ENCODE results near the gene MLKL. TPM values are rescaled to one million over a fixed set of nuclear protein-coding genes. Genes with fewer than 3 reads are reported as not detected.
A peak's percentile ranks its signal among the peaks of the same experiment; 100 is the strongest.

Gene MLKL
- polyA plus RNA-seq, 1 donor (not counting 4 experiments of a cell fraction or from before 2014, with no cell fraction given), result 12.5 TPM

- Histone ChIP-seq H3K9ac (ENCODE audit: control insufficient read depth, extremely low read depth, insufficient read depth, low read length) (no peak overlapping the region), H3K79me2 (ENCODE audit: control insufficient read depth, insufficient read depth, low read length) (no peaks in the 10 kb centered on the region), H3K4me2 (ENCODE audit: control insufficient read depth, extremely low read depth, insufficient read depth, low read depth, low read length) (no peak overlapping the region), H3K27ac (ENCODE audit: control insufficient read depth, insufficient read depth, low read length) (no peak overlapping the region), H3K4me3 (ENCODE audit: control insufficient read depth in 2 of 3, extremely low read depth in 1 of 3, insufficient read depth in 2 of 3, low read depth in 1 of 3, low read length in 3 of 3) (no peak overlapping the region), H3K9me1 (ENCODE audit: control insufficient read depth, extremely low read depth, insufficient read depth, low read length) (no peaks in the 10 kb centered on the region), H3K27me3 (ENCODE audit: control insufficient read depth, extremely low read depth, insufficient read depth, low read length) (no peaks in the 10 kb centered on the region), H4K20me1 (ENCODE audit: control insufficient read depth, extremely low read depth, insufficient read depth, low read length) (no peaks in the 10 kb centered on the region), H3K36me3 (ENCODE audit: control insufficient read depth in 2 of 2, extremely low read depth in 1 of 2, insufficient read depth in 2 of 2, low read length in 2 of 2) (no peaks in the 10 kb centered on the region), H2AFZ (ENCODE audit: control insufficient read depth, low read length) (no peak overlapping the region), H3K9me3 (ENCODE audit: control insufficient read depth, low read depth, low read length) (no peaks in the 10 kb centered on the region), H3K4me1 (ENCODE audit: control insufficient read depth, extremely low read depth, insufficient read depth, low read length) (peaks cover 45% of the 10 kb centered on the region)
- FAIRE-seq (no peak), DNase-seq (ENCODE audit: low read depth, low spot score) (no peak)
- TF ChIP-seq CTCF (optimal IDR thresholded peaks at IDR 0.05 in 1 of 3, IDR thresholded peaks at IDR 0.05 in 1 of 3, conservative IDR thresholded peaks at IDR 0.05 in 1 of 3; ENCODE audit: extremely low read depth in 1 of 3, insufficient read depth in 2 of 3, low read length in 3 of 3) (no peak), EZH2 (IDR thresholded peaks at IDR 0.05; ENCODE audit: low read length) (no peak)
- dilution Hi-C loops (cut with MboI; ENCODE audit: extremely low pct_ligation_motif_present, low sequenced_read_pairs), result no loop called here
Measured at GRCh38 chr16:74738816-74739215, 38.2 kb upstream of the MLKL start.

GRCh38 chr16:74738113-74738541, 37.5 kb upstream of the MLKL start:
- FAIRE-seq (no peak), DNase-seq (ENCODE audit: low read depth, low spot score) (no peak)
- Histone ChIP-seq H3K27ac (ENCODE audit: control insufficient read depth, insufficient read depth, low read length) (no peak overlapping the region), H3K4me2 (ENCODE audit: control insufficient read depth, extremely low read depth, insufficient read depth, low read depth, low read length) (peak overlapping the region; percentile 16), H3K4me3 (ENCODE audit: control insufficient read depth in 2 of 3, extremely low read depth in 1 of 3, insufficient read depth in 2 of 3, low read depth in 1 of 3, low read length in 3 of 3) (no peak overlapping the region), H3K9me3 (ENCODE audit: control insufficient read depth, low read depth, low read length) (no peaks in the 10 kb centered on the region), H3K4me1 (ENCODE audit: control insufficient read depth, extremely low read depth, insufficient read depth, low read length) (peaks cover 40% of the 10 kb centered on the region), H4K20me1 (ENCODE audit: control insufficient read depth, extremely low read depth, insufficient read depth, low read length) (no peaks in the 10 kb centered on the region), H3K9me1 (ENCODE audit: control insufficient read depth, extremely low read depth, insufficient read depth, low read length) (no peaks in the 10 kb centered on the region), H3K27me3 (ENCODE audit: control insufficient read depth, extremely low read depth, insufficient read depth, low read length) (no peaks in the 10 kb centered on the region), H3K79me2 (ENCODE audit: control insufficient read depth, insufficient read depth, low read length) (no peaks in the 10 kb centered on the region), H2AFZ (ENCODE audit: control insufficient read depth, low read length) (no peak overlapping the region), H3K9ac (ENCODE audit: control insufficient read depth, extremely low read depth, insufficient read depth, low read length) (peak overlapping the region; percentile 22), H3K36me3 (ENCODE audit: control insufficient read depth in 2 of 2, extremely low read depth in 1 of 2, insufficient read depth in 2 of 2, low read length in 2 of 2) (no peaks in the 10 kb centered on the region)
- dilution Hi-C loops (cut with MboI; ENCODE audit: extremely low pct_ligation_motif_present, low sequenced_read_pairs), result no loop called here
- TF ChIP-seq EZH2 (IDR thresholded peaks at IDR 0.05; ENCODE audit: low read length) (no peak), CTCF (optimal IDR thresholded peaks at IDR 0.05 in 1 of 3, IDR thresholded peaks at IDR 0.05 in 1 of 3, conservative IDR thresholded peaks at IDR 0.05 in 1 of 3; ENCODE audit: extremely low read depth in 1 of 3, insufficient read depth in 2 of 3, low read length in 3 of 3) (no peak)

Data from keratinocyte (primary cell).